ENCODE data around the gene AGER. TPM values are rescaled to one million over a fixed set of nuclear protein-coding genes. Genes with fewer than 3 reads are reported as not detected.

Gene AGER
- total RNA-seq, 1 experiment from 2014 or later = 14.3 TPM

- Histone ChIP-seq H4K5ac (ENCODE audit: insufficient read length, low read depth, low read length) (no peak overlapping the region), H3T11ph (ENCODE audit: low read length) (no peak overlapping the region), H2AK5ac (ENCODE audit: insufficient read length, low read length) (no peak overlapping the region), H2BK120ac (ENCODE audit: low read depth, low read length, poor library complexity, severe bottlenecking) (no peak overlapping the region), H3K4me2 (ENCODE audit: insufficient read depth, insufficient read length, low read length) (no peak overlapping the region), H3K18ac (ENCODE audit: insufficient read length, low read depth, low read length) (no peak overlapping the region), H2BK12ac (ENCODE audit: insufficient read length, low read depth, low read length) (no peak overlapping the region), H4K20me1 (ENCODE audit: control insufficient read depth, insufficient read depth, insufficient read length) (no peaks in the 10 kb centered on the region), H3K56ac (ENCODE audit: insufficient read length, low read depth, low read length) (no peak overlapping the region), H3K9me3 (ENCODE audit: control insufficient read depth, low read depth, low read length) (no peaks in the 10 kb centered on the region), H2BK5ac (ENCODE audit: insufficient read length, low read length) (no peak overlapping the region), H3K23ac (ENCODE audit: insufficient read length, low read depth, low read length) (no peak overlapping the region), H3K4me1 (ENCODE audit: insufficient read depth, low read length) (no peaks in the 10 kb centered on the region), H3K23me2 (ENCODE audit: insufficient read length, low read depth, low read length, poor library complexity, severe bottlenecking) (peaks cover 5% of the 10 kb centered on the region), H3K4ac (ENCODE audit: low read depth, low read length) (no peak overlapping the region), H3K27ac (ENCODE audit: insufficient read length, low read depth, low read length) (no peak overlapping the region), H4K91ac (ENCODE audit: insufficient read length, low read depth, low read length) (no peak overlapping the region), H3K79me2 (ENCODE audit: insufficient read depth, low read length) (peaks cover 4% of the 10 kb centered on the region; the same call in 1 of the 2 replicates), H2BK20ac (ENCODE audit: low read depth, low read length, poor library complexity, severe bottlenecking) (no peak overlapping the region), H4K8ac (replicated peaks; ENCODE audit: insufficient read length, low read depth, low read length) (no peak overlapping the region), H2BK15ac (ENCODE audit: low read depth, low read length) (no peak overlapping the region), H3K27me3 (ENCODE audit: insufficient read depth, low read length) (no peaks in the 10 kb centered on the region), H3K9ac (ENCODE audit: extremely low read depth, insufficient read length, low read length) (no peak overlapping the region), H3K14ac (ENCODE audit: insufficient read depth, low read length) (no peak overlapping the region), H3K79me1 (ENCODE audit: insufficient read depth, low read depth, low read length, poor library complexity, severe bottlenecking) (no peaks in the 10 kb centered on the region), H2AFZ (ENCODE audit: low read length) (no peak overlapping the region)
- Mint-ChIP-seq H3K27ac (no peak overlapping the region; a peak in 2 of 7 replicates), H3K36me3 (ENCODE audit: insufficient read depth in 1 of 3, low read depth in 3 of 3) (peaks cover 34 to 82% (median 68%) of the 10 kb centered on the region in 3 experiments), H3K4me3 (no peak overlapping the region), H3K9me3 (no peaks in the 10 kb centered on the region; a peak in 1 of 5 replicates), H3K27me3 (ENCODE audit: low read depth) (no peaks in the 10 kb centered on the region; the same call in 1 of the 2 replicates), H3K4me1 (peaks cover 18 to 32% of the 10 kb centered on the region in 2 experiments)
- no peak for DNase-seq
- WGBS (ENCODE audit: extremely low coverage, insufficient read length, low lambda C conversion rate) = no CpG with 5 or more reads among the region's 15 CpGs
- no peak for TF ChIP-seq CTCF (conservative IDR thresholded peaks at IDR 0.05)
These were observed 470 bp downstream of the AGER start for GRCh38 chr6:32183483-32184083.
